GM18517 (cell line): ENCODE results near the gene UAP1L1.

Experiments used
- ATAC-seq: cut with Tn5 transposase; IDR thresholded peaks from one replicate; pipeline ENCODE4 v1.9.1; 2021; ENCODE audit warnings: mild to moderate bottlenecking, moderate library complexity; ENCODE audit not compliant: unreplicated experiment

UAP1L1 gene

DNA sequence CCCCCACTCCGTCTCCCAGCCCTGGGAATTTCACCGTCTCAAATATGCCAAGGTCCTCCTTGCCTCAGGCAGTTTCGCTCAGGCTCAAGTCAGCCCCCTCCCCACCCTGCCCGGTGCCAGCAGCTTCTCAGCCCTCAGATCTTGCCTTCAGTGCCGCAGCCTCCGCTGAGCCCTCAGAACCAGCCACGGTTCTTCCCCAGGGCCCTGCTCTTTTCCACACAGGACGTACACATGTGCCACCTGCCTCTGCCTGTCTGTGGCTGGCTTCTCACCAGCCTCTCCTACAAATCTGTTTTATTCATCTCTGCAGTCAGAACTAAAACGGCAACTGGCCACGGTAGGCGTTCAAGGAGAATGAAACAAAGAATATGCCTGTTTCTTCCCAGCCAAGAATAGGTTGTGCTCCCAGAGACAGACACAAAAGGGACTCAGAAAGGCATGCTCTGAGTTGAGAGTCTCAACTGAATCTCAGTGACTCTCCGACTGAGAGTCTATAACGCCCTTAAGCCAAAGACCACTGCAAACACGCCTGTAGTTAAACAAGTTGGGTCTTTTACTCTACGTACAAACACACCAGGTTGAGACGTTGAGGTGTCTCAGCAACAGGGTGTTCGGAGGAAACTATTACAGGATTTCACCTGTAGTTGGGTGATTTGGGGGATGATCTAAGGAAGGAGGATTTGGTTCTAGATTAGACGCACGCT, 51.0 kb downstream of the UAP1L1 start:
- no peak for ATAC-seq

DNA sequence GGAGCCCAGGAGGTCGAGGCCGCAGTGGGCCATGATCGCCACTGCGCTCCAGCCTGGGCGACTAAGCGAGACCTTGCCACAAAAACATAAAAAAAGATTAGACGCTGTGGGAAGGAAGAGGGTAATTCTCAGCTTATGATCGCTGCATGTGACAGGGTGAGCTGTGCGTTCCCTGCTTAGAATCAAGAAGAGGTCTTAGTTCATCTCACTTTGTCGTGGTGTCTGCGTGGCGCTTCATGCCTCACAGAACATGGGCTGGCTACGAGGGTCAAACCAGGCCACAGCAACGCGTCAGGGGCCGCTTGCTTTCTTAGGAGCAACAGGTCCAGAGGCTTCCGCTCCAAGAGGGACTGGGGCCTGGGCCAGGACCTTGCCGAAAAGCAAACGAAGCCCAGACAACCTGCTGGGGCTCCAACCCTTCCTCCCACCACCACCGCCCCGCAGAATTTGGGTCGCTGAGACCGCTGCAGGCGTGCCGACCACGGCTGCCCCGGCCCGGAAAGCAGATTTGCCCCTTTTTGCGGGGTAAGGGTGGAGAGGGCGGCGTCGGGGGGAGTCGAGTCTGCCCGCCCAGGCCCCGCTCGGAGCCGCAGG, 51.6 kb downstream of the UAP1L1 start:
- ATAC-seq, result peak; percentile 12

- ATAC-seq, result peak; percentile 63
Measured at GRCh38 chr9:137129456-137130175, 52.3 kb downstream of the UAP1L1 start.

- peak; percentile 4 for ATAC-seq
Measured at GRCh38 chr9:137130176-137130755, 52.9 kb downstream of the UAP1L1 start.
